22Rv1 (cell line): ENCODE measurements around the gene PSEN2.

ENCODE experiments used
- CTCF ChIP-seq: fragments of 450-650 bp; IDR thresholded peaks from 2 replicates; pipeline ENCODE4 v1.5.1; 2017; ENCODE audit warnings: mild to moderate bottlenecking
- ZFX ChIP-seq: fragments of 450-650 bp; IDR thresholded peaks from 2 replicates; pipeline ENCODE4 v1.6.1; 2017; ENCODE audit warnings: antibody characterized with exemption, borderline replicate concordance

DNA sequence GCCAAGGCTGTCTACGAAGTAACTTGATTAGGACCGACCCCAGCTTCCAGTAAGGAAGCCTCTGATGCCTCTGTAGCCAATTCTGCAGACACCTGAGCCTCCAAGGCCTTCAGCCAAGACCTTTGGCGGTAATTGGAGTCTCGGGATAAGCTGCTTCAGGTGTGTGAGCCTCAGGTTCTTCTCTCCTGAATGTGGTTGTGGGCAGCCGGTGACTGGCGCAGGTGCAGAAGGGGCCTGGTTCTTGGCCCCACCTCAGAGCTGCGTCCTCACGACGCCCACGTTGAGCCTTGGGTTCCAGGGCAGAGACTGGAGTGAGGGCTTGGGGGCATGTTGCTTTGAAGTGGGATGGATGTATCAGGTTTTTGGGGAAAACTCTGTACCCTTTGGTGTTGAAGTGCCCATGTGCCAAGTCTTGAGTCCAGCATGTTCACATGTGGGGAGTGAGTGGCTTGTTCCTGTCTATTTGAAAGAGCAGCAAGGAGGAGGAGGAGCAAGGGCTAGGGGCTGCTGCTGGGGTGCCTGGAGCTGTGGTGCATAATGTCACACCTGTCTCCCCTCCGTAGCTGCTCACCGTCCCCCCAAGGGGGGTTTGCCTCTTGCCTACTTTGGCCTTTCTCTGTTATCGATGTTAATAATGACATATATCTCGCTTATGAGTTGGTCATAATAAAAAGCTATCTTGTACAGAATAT, 1.4 kb downstream of the PSEN2 start:
- no peak for TF ChIP-seq CTCF
- TF ChIP-seq ZFX, result no peak
